Measurements from ENCODE around the gene MTCH2.

MTCH2 gene

GRCh38 chr11:47631473-47631872 is 10.9 kb downstream of the MTCH2 start:
- no peak for DNase-seq

GRCh38 chr11:47628026-47628425 is 14.3 kb downstream of the MTCH2 start:
- no peak for DNase-seq

- no peak for DNase-seq
These were observed 16.1 kb downstream of the MTCH2 start for GRCh38 chr11:47626234-47626633.

GRCh38 chr11:47620836-47621378 is 21.5 kb downstream of the MTCH2 start:
- no peak for DNase-seq

GRCh38 chr11:47617417-47617809 is 24.9 kb downstream of the MTCH2 start:
- no peak for DNase-seq

- no peak for DNase-seq
These were observed 25.5 kb downstream of the MTCH2 start for GRCh38 chr11:47616726-47617416.

- no peak for DNase-seq
These were observed 27.1 kb downstream of the MTCH2 start for GRCh38 chr11:47615249-47615648.

GRCh38 chr11:47611348-47611794 is 31.0 kb downstream of the MTCH2 start:
- DNase-seq, result no peak

GRCh38 chr11:47609675-47610074 is 32.7 kb downstream of the MTCH2 start:
- DNase-seq, result no peak

- DNase-seq, result no peak
These were observed 35.0 kb downstream of the MTCH2 start for GRCh38 chr11:47607380-47607779.

GRCh38 chr11:47606731-47607130 is 35.6 kb downstream of the MTCH2 start:
- DNase-seq, result no peak

- DNase-seq, result no peak
These were observed 36.4 kb downstream of the MTCH2 start for GRCh38 chr11:47605921-47606320.

GRCh38 chr11:47603295-47603694 is 39.1 kb downstream of the MTCH2 start:
- no peak for DNase-seq

- no peak for DNase-seq
These were observed 42.5 kb downstream of the MTCH2 start for GRCh38 chr11:47599902-47600301.

GRCh38 chr11:47595967-47596366 is 46.4 kb downstream of the MTCH2 start:
- no peak for DNase-seq

- DNase-seq, result no peak
These were observed 47.3 kb downstream of the MTCH2 start for GRCh38 chr11:47595029-47595428.

- DNase-seq, result no peak
These were observed 48.2 kb downstream of the MTCH2 start, which contains the start of gene C1QTNF4 for GRCh38 chr11:47593934-47594855. TSS of gene C1QTNF4 (minus strand) at chr11:47594411. CDS start at chr11:47590810, 3,601 bp downstream.

- no peak for DNase-seq
These were observed 48.8 kb downstream of the MTCH2 start for GRCh38 chr11:47593492-47593933.

- no peak for DNase-seq
These were observed 49.4 kb downstream of the MTCH2 start for GRCh38 chr11:47592970-47593369.

- no peak for DNase-seq
These were observed 50.1 kb downstream of the MTCH2 start for GRCh38 chr11:47592251-47592650.

GRCh38 chr11:47591764-47592163 is 50.6 kb downstream of the MTCH2 start:
- DNase-seq, result no peak

- no peak for DNase-seq
These were observed 52.1 kb downstream of the MTCH2 start for GRCh38 chr11:47589977-47590861.

GRCh38 chr11:47589584-47589976 is 52.8 kb downstream of the MTCH2 start:
- no peak for DNase-seq
